Neural crest cell (in vitro differentiated cells): Measurements from ENCODE around the gene COL6A6. TPM values are rescaled to one million over a fixed set of nuclear protein-coding genes. Genes with fewer than 3 reads are reported as not detected.

Experiments used
- DNase-seq: peaks from one replicate; pipeline ENCODE4 v3.0.0; 2021; ENCODE audit warnings: low read depth, mixed read lengths, low spot score
- H3K27ac Mint-ChIP-seq: one replicate; pipeline ENCODE4 v1.8.0; 2021; ENCODE audit warnings: mild to moderate bottlenecking, mixed read lengths; ENCODE audit not compliant: unreplicated experiment
- H3K27me3 Mint-ChIP-seq: 2 replicates; pipeline ENCODE4 v1.8.0; 2021; ENCODE audit warnings: low read depth, mild to moderate bottlenecking, mixed read lengths
- H3K36me3 Mint-ChIP-seq: 2 replicates; pipeline ENCODE4 v1.8.0; 2021; ENCODE audit warnings: low read depth, mild to moderate bottlenecking, mixed read lengths
- H3K4me1 Mint-ChIP-seq: 2 replicates; pipeline ENCODE4 v1.8.0; 2021; ENCODE audit warnings: mixed read lengths
- H3K4me3 Mint-ChIP-seq: one replicate; pipeline ENCODE4 v1.8.0; 2021; ENCODE audit warnings: mild to moderate bottlenecking, mixed read lengths
- H3K9me3 Mint-ChIP-seq: 2 replicates; pipeline ENCODE4 v1.8.0; 2021; ENCODE audit warnings: mixed read lengths
- total RNA-seq: library from RNA; stranded (reverse); gene quantifications from 2 replicates; pipeline ENCODE4 v1.2.1, GENCODE V29; 2021
- TF ChIP-seq, protein P1 (sequence below): fragments of 200-600 bp; sonication (generic); conservative IDR thresholded peaks from 2 replicates; pipeline ENCODE4 v1.5.0; 2021; ENCODE audit warnings: antibody characterized with exemption, mild to moderate bottlenecking

The COL6A6 gene
- total RNA-seq, 1 donor from 2014 or later: not detected

DNA sequence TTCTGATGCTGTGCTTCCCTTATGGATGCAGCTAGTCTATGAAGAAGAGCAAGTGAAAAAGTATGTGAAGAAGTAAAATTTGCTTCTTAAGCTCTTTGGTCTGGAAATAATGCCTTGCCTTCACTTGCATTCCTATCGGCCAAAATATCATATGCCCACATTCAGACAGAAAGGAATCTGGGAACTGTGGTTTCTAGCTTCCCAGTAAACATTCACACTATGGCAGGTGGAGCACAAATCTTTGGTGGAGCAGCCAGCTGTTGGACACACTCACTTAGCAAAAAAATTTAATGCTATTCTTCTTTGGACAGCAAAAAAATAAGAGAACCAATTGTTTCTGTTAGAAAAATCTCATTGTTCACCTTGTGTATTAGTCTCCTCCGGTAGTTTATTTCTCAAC, 12.3 kb upstream of the COL6A6 start:
- Mint-ChIP-seq H3K4me1 (peaks cover 4% of the 10 kb centered on the region), H3K9me3 (no peaks in the 10 kb centered on the region), H3K27me3 (peaks cover 18% of the 10 kb centered on the region), H3K36me3 (no peaks in the 10 kb centered on the region), H3K4me3 (no peak overlapping the region), H3K27ac (no peak overlapping the region)
- no peak for DNase-seq
- TF ChIP-seq, protein P1, sequence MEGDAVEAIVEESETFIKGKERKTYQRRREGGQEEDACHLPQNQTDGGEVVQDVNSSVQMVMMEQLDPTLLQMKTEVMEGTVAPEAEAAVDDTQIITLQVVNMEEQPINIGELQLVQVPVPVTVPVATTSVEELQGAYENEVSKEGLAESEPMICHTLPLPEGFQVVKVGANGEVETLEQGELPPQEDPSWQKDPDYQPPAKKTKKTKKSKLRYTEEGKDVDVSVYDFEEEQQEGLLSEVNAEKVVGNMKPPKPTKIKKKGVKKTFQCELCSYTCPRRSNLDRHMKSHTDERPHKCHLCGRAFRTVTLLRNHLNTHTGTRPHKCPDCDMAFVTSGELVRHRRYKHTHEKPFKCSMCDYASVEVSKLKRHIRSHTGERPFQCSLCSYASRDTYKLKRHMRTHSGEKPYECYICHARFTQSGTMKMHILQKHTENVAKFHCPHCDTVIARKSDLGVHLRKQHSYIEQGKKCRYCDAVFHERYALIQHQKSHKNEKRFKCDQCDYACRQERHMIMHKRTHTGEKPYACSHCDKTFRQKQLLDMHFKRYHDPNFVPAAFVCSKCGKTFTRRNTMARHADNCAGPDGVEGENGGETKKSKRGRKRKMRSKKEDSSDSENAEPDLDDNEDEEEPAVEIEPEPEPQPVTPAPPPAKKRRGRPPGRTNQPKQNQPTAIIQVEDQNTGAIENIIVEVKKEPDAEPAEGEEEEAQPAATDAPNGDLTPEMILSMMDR: no peak

- no peak overlapping the region for H3K4me3 Mint-ChIP-seq
- TF ChIP-seq, protein P1: no peak
- no peaks in the 10 kb centered on the region for H3K36me3 Mint-ChIP-seq
- peaks cover 4% of the 10 kb centered on the region for H3K4me1 Mint-ChIP-seq
- no peak overlapping the region for H3K27ac Mint-ChIP-seq
- H3K27me3 Mint-ChIP-seq: peaks cover 21% of the 10 kb centered on the region
- no peaks in the 10 kb centered on the region for H3K9me3 Mint-ChIP-seq
- no peak for DNase-seq
These were observed 10.9 kb upstream of the COL6A6 start for GRCh38 chr3:130506031-130506430.

DNA sequence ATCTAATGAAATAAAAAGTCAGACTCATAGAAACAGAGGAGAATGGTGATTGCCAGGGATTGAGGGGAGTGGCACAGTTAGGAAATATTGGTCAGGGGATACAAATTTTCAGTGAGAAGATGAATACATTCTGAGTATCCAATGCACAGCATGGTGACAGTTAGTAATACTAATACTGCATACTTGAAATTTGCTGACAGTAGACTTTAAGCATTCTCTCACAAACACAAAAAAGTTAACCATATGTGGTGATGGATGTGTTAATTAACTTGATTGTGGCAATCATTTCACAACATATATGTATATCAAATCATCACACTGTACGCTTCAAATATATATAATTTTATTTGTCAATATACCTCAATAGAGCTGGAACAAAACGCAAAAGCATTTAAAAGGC, 9.2 kb upstream of the COL6A6 start:
- H3K36me3 Mint-ChIP-seq: no peaks in the 10 kb centered on the region
- no peak overlapping the region for H3K27ac Mint-ChIP-seq

DNA sequence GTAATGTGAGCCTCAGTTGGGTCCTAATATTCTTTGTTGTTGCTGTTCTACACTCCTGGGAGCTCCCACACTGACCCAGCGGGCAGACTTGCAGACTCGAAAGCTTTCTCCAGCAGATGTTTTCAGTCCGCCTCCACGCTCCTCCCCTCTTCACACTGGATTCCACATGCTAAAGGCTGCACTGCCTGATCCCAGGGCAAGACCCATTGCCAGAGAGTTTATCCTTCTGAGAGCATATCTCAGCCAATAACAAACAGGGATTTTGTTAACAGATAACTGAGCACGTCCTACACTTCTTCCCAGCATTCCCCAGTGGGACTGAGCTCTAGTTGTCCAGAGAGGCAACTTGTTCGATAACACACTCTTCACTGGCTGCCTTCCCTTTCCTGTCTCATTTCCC, 8.0 kb upstream of the COL6A6 start:
- DNase-seq: no peak
- Mint-ChIP-seq H3K36me3 (peaks cover 1% of the 10 kb centered on the region), H3K4me3 (no peak overlapping the region), H3K27ac (peak overlapping the region; percentile 70), H3K9me3 (peaks cover under 1% of the 10 kb centered on the region), H3K27me3 (peaks cover 35% of the 10 kb centered on the region), H3K4me1 (peaks cover 4% of the 10 kb centered on the region)
- TF ChIP-seq, protein P1: no peak

More for the DNA sequence above, 9.2 kb upstream of the COL6A6 start:
- Mint-ChIP-seq H3K4me1 (peaks cover 4% of the 10 kb centered on the region), H3K9me3 (no peaks in the 10 kb centered on the region), H3K4me3 (no peak overlapping the region), H3K27me3 (peaks cover 30% of the 10 kb centered on the region)
- no peak for DNase-seq
- TF ChIP-seq, protein P1: no peak

DNA sequence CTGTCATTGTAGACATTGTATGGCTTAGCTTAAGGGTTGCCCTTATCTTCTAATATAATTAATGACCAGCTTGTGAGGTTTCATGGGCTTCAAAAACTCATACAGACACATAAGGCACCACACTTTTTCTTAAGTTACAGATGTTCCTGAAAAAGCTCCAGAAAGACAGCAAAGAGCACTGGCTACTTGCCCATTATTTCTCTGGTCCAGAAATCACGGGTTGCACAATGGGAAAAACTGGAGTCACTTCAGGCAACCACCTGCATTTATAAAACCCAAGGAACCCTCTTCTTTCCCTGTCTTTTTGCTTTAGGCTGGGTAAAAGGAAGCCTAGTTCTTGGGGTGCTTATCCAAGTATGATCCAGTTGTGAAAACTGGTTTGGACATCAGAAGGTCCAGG, 2.3 kb upstream of the COL6A6 start:
- Mint-ChIP-seq H3K4me3 (no peak overlapping the region), H3K4me1 (peaks cover 5% of the 10 kb centered on the region), H3K9me3 (peaks cover 7% of the 10 kb centered on the region), H3K36me3 (peaks cover 3% of the 10 kb centered on the region), H3K27ac (no peak overlapping the region), H3K27me3 (peaks cover 72% of the 10 kb centered on the region)
- TF ChIP-seq, protein P1: no peak
- DNase-seq: no peak

GRCh38 chr3:130515755-130516154, 1.2 kb upstream of the COL6A6 start:
- H3K4me1 Mint-ChIP-seq: peaks cover 5% of the 10 kb centered on the region
- peaks cover 7% of the 10 kb centered on the region for H3K9me3 Mint-ChIP-seq
- peaks cover 3% of the 10 kb centered on the region for H3K36me3 Mint-ChIP-seq
- peaks cover 82% of the 10 kb centered on the region for H3K27me3 Mint-ChIP-seq
- DNase-seq: no peak
- H3K27ac Mint-ChIP-seq: no peak overlapping the region
- TF ChIP-seq, protein P1: no peak
- H3K4me3 Mint-ChIP-seq: no peak overlapping the region
